ENCODE results near the gene MLLT3.

The MLLT3 gene

DNA sequence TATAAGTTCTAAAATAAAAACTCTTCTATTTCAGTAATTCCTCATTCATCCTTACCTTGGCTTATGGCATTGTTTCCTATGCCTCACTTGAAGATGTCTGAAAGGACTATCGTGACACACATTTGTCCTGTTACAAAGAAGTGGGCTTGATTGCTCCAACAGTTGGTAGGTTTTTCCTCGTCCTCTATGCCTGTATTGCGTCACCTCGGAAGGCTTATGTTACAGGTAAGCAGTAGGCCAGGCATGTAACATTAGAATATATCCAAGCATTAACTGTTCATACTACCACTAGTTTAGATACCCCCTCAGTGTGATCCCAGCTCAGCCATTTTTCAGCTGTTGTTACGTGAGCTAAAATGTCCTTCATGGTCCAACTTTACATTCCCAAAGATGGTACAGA, 116.7 kb downstream of the MLLT3 start:
- Histone ChIP-seq H2AFZ (ENCODE audit: low read depth, low read length, severe bottlenecking) (no peak overlapping the region), H3K9ac (ENCODE audit: low read length) (no peak overlapping the region), H3K4me3 (ENCODE audit: insufficient read depth, low read length, poor library complexity, severe bottlenecking) (no peak overlapping the region), H3K9me3 (ENCODE audit: insufficient read depth, low read length) (no peaks in the 10 kb centered on the region), H3K4me2 (ENCODE audit: low read depth, low read length, poor library complexity, severe bottlenecking) (no peak overlapping the region), H3K27me3 (ENCODE audit: low read length) (no peaks in the 10 kb centered on the region), H3K9me2 (replicated peaks; ENCODE audit: insufficient read depth, low read length) (no peaks in the 10 kb centered on the region), H3F3A (ENCODE audit: insufficient read depth) (no peaks in the 10 kb centered on the region), H3K27ac (ENCODE audit: low read depth, low read length) (no peak overlapping the region), H3K79me2 (ENCODE audit: insufficient read depth, low read length) (no peaks in the 10 kb centered on the region), H4K20me1 (ENCODE audit: low read depth, low read length) (peaks cover 8% of the 10 kb centered on the region; the same call in 1 of the 2 replicates), H3K36me3 (ENCODE audit: low read length) (no peaks in the 10 kb centered on the region)
- TF ChIP-seq CTCF (IDR thresholded peaks at IDR 0.05; ENCODE audit: insufficient read depth, low read length, poor library complexity, severe bottlenecking) (no peak), EZH2phosphoT487 (conservative IDR thresholded peaks at IDR 0.05; ENCODE audit: low read length) (no peak)

- Histone ChIP-seq H3K27me3 (ENCODE audit: low read length) (no peaks in the 10 kb centered on the region), H3K9ac (ENCODE audit: low read length) (no peak overlapping the region), H3F3A (ENCODE audit: insufficient read depth) (no peaks in the 10 kb centered on the region), H3K27ac (ENCODE audit: low read depth, low read length) (no peak overlapping the region), H3K9me2 (replicated peaks; ENCODE audit: insufficient read depth, low read length) (no peaks in the 10 kb centered on the region), H2AFZ (ENCODE audit: low read depth, low read length, severe bottlenecking) (no peak overlapping the region), H4K20me1 (ENCODE audit: low read depth, low read length) (peaks cover 8% of the 10 kb centered on the region; the same call in 1 of the 2 replicates), H3K4me3 (ENCODE audit: insufficient read depth, low read length, poor library complexity, severe bottlenecking) (no peak overlapping the region), H3K36me3 (ENCODE audit: low read length) (no peaks in the 10 kb centered on the region), H3K79me2 (ENCODE audit: insufficient read depth, low read length) (no peaks in the 10 kb centered on the region), H3K4me2 (ENCODE audit: low read depth, low read length, poor library complexity, severe bottlenecking) (no peak overlapping the region), H3K9me3 (ENCODE audit: insufficient read depth, low read length) (no peaks in the 10 kb centered on the region)
- TF ChIP-seq CTCF (IDR thresholded peaks at IDR 0.05; ENCODE audit: insufficient read depth, low read length, poor library complexity, severe bottlenecking) (no peak), EZH2phosphoT487 (conservative IDR thresholded peaks at IDR 0.05; ENCODE audit: low read length) (no peak)
Measured at GRCh38 chr9:20504930-20505329, 117.4 kb downstream of the MLLT3 start.

- TF ChIP-seq EZH2phosphoT487 (conservative IDR thresholded peaks at IDR 0.05; ENCODE audit: low read length) (no peak), CTCF (IDR thresholded peaks at IDR 0.05; ENCODE audit: insufficient read depth, low read length, poor library complexity, severe bottlenecking) (no peak)
- no peak overlapping the region for H3K27ac ChIP-seq (ENCODE audit: low read depth, low read length)
- 0 out of 2 replicates have a peak, but pooled peaks cover 3% of the 10 kb centered on the region for H4K20me1 ChIP-seq (ENCODE audit: low read depth, low read length)
- H2AFZ ChIP-seq (ENCODE audit: low read depth, low read length, severe bottlenecking), result no peak overlapping the region
- no peaks in the 10 kb centered on the region for H3K9me3 ChIP-seq (ENCODE audit: insufficient read depth, low read length)
- H3F3A ChIP-seq (ENCODE audit: insufficient read depth), result no peaks in the 10 kb centered on the region
- H3K4me2 ChIP-seq (ENCODE audit: low read depth, low read length, poor library complexity, severe bottlenecking), result no peak overlapping the region
- H3K9ac ChIP-seq (ENCODE audit: low read length), result no peak overlapping the region
- no peaks in the 10 kb centered on the region for H3K36me3 ChIP-seq (ENCODE audit: low read length)
- H3K79me2 ChIP-seq (ENCODE audit: insufficient read depth, low read length), result no peaks in the 10 kb centered on the region
- no peaks in the 10 kb centered on the region for H3K9me2 ChIP-seq (replicated peaks; ENCODE audit: insufficient read depth, low read length)
- H3K4me3 ChIP-seq (ENCODE audit: insufficient read depth, low read length, poor library complexity, severe bottlenecking), result no peak overlapping the region
- H3K27me3 ChIP-seq (ENCODE audit: low read length), result no peaks in the 10 kb centered on the region
Measured at GRCh38 chr9:20500101-20500500, 122.2 kb downstream of the MLLT3 start.

All from SU-DHL-6 (cell line).